NCI-H446 treated with DMSO at 0.1 percent for 48 hours (cell line): ENCODE data around the gene PCDHA10.
"Not testable (repeated sequence)": the region's sequence is repeated elsewhere in the genome, so short reads cannot be mapped to it uniquely, and the experiment has no call there.

Source experiments
- DNase-seq: peaks from one replicate; lab custom pipeline; 2025; lab: John Stamatoyannopoulos, UW

Gene PCDHA10

DNA sequence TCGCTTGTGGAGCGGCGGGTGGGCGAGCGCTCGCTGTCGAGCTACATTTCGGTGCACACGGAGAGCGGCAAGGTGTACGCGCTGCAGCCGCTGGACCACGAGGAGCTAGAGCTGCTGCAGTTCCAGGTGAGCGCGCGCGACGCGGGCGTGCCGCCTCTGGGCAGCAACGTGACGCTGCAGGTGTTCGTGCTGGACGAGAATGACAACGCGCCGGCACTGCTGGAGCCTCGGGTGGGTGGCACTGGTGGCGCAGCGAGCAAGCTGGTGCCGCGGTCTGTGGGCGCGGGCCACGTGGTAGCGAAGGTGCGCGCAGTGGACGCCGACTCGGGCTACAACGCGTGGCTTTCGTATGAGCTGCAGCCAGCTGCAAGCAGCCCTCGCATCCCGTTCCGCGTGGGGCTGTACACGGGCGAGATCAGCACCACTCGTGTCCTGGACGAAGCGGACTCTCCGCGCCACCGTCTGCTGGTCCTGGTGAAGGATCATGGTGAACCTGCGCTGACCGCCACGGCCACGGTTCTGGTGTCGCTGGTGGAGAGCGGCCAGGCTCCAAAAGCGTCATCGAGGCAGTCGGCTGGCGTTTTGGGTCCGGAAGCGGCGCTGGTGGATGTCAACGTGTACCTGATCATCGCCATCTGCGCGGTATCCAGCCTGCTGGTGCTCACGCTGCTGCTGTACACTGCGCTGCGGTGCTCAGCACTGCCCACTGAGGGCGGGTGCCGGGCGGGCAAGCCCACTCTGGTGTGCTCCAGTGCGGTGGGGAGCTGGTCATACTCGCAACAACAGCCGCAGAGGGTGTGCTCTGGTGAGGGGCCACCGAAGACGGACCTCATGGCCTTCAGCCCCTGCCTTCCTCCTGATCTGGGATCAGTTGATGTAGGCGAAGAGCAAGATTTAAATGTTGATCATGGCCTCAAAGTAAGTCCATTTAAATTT, 12.6 kb upstream of the PCDHA10 start:
- no peak for DNase-seq

DNA sequence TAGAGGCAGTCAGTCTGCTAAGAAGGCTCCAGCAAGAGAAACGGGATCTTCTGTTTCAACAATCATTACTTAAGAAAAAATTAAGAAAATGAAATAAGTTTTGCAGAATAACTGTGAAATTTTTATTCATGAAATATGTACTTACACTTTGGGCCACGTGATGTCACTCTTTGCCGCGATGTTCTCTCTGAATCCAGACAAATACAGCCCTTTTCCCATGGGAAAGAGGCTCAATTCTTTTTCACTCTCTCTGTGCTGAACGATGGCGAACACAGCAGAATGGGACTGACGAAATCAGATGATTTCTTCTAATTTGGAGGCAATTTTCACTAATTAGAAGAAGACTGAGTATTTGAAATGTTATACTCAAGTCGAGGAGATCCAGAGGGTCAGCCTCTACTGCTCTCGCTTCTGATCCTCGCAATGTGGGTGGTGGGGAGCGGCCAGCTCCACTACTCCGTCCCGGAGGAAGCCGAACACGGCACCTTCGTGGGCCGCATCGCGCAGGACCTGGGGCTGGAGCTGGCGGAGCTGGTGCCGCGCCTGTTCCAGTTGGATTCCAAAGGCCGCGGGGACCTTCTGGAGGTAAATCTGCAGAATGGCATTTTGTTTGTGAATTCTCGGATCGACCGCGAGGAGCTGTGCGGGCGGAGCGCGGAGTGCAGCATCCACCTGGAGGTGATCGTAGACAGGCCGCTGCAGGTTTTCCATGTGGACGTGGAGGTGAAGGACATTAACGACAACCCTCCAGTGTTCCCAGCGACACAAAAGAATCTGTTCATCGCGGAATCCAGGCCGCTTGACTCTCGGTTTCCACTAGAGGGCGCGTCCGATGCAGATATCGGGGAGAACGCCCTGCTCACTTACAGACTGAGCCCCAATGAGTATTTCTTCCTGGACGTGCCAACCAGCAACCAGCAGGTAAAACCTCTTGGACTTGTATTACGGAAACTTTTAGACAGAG, 7.3 kb upstream of the PCDHA10 start, which contains the start of gene PCDHA9:
Gene PCDHA9, plus strand, starts transcription at position 244 of the 964 bp plus-strand sequence. Its CDS starts 114 bp downstream, at position 358.
- not testable (repeated sequence) for DNase-seq

DNA sequence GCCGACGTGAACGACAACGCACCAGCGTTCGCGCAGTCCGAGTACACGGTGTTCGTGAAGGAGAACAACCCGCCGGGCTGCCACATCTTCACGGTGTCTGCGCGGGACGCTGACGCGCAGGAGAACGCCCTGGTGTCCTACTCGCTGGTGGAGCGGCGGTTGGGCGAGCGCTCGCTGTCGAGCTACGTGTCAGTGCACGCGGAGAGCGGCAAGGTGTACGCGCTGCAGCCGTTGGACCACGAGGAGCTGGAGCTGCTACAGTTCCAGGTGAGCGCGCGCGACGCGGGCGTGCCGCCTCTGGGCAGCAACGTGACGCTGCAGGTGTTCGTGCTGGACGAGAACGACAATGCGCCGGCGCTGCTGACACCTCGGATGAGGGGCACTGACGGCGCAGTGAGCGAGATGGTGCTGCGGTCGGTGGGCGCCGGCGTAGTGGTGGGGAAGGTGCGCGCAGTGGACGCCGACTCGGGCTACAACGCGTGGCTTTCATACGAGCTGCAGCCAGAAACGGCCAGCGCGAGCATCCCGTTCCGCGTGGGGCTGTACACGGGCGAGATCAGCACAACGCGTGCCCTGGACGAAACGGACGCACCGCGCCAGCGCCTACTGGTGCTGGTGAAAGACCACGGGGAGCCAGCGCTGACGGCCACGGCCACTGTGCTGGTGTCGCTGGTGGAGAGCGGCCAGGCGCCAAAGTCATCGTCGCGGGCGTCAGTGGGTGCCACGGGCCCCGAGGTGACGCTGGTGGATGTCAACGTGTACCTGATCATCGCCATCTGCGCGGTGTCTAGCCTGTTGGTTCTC, 5.7 kb upstream of the PCDHA10 start:
- not testable (repeated sequence) for DNase-seq

DNA sequence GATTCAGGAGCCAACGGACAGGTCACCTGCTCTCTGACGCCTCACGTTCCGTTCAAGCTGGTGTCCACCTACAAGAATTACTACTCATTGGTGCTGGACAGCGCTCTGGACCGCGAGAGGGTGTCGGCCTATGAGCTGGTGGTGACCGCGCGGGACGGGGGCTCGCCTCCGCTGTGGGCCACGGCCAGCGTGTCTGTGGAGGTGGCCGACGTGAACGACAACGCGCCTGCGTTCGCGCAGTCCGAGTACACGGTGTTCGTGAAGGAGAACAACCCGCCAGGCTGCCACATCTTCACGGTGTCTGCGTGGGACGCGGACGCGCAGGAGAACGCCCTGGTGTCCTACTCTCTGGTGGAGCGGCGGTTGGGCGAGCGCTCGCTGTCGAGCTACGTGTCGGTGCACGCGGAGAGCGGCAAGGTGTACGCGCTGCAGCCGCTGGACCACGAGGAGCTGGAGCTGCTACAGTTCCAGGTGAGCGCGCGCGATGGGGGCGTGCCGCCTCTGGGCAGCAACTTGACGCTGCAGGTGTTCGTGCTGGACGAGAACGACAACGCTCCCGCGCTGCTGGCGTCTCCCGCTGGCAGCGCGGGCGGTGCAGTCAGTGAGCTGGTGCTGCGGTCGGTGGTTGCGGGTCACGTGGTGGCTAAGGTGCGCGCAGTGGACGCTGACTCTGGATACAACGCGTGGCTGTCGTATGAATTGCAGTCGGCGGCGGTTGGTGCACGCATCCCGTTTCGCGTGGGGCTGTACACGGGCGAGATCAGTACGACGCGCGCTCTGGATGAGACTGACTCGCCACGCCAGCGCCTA, 1.7 kb downstream of the PCDHA10 start:
- DNase-seq = no peak

DNA sequence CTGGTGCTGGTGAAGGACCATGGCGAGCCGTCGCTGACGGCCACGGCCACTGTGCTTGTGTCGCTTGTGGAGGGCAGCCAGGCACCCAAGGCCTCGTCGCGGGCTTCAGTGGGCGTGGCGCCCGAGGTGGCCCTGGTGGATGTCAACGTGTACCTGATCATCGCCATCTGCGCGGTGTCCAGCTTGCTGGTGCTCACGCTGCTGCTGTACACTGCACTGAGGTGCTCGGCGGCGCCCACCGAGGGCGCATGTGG, 2.2 kb downstream of the PCDHA10 start:
- DNase-seq = no peak

DNA sequence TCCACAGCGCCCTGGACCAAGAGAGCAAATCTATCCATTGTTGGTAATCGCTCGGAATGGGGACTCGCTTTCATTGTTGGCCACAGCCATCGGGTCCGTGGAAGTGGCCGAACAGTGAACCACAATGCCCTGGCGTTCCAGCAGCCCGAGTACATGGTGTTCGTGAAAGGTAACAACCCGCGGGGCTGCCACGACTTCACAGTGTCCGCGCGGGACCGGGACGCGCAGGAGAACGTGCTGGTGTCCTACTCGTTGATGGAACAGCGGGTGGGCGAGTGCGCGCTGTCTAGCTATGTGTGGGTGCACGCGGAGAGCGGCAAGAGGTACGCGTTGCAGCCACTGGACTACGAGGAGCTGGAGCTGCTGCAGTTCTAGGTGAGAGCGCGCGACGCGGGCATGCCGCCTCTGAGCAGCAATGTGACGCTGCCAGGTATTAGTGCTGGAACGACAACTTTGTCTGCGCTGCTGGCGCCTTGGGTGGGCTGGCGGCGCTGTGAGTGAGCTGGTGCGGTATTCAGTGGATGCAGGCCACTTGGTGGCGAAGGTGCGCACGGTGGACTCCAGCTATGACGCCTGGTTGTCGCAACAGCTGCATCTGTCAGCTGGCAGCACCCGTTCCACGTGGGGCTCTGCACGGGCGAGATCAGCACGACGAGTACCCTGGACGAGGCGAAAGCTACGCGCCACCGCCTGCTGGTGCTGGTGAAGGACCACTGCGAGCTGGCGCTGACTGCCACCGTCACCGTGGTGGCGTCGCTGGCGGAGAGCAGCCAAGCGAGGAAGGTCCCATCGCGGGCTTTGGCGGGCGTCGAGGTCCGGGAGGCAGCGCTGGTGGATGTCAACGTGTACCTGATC, 7.0 kb downstream of the PCDHA10 start:
- no peak for DNase-seq

DNA sequence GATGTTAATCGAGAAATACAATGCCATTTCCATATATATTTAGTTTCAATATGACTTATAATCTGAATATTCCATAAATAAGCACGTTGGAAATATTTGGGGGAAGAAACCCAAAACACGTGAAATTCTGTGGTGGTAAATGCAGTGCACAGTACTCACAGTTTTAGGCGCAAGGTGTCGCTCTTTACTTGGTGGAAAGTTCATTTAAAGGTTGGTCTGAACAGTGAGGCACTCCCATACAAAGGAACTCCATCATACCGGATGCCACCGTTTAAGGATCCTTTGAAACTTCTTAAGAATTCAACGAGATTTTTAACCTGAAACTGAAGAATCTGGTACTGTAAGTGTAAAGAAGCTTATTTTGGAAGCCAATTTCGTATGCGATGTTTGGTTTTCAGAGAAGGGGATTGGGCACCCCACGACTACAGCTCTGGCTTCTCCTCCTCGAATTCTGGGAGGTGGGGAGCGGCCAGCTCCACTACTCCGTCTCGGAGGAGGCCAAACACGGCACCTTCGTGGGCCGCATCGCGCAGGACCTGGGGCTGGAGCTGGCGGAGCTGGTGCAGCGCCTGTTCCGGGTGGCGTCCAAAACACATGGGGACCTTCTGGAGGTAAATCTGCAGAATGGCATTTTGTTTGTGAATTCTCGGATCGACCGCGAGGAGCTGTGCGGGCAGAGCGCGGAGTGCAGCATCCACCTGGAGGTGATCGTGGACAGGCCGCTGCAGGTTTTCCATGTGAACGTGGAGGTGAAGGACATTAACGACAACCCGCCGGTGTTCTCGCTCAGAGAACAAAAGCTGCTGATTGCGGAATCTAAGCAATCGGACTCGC, 13.2 kb downstream of the PCDHA10 start, which contains the start of gene PCDHA11:
Gene PCDHA11, plus strand, starts transcription at position 237 of the 834 bp plus-strand sequence. Its CDS starts 147 bp downstream, at position 384.
- no peak for DNase-seq

DNA sequence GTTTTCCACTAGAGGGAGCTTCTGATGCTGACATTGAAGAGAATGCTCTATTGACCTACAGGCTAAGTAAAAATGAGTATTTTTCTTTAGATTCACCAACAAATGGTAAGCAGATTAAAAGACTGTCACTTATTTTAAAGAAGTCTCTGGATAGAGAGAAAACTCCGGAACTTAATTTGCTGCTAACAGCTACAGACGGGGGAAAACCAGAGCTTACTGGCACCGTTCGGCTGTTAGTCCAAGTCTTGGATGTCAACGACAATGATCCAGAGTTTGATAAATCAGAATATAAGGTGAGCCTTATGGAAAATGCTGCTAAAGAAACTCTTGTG, 13.8 kb downstream of the PCDHA10 start:
- no peak for DNase-seq

DNA sequence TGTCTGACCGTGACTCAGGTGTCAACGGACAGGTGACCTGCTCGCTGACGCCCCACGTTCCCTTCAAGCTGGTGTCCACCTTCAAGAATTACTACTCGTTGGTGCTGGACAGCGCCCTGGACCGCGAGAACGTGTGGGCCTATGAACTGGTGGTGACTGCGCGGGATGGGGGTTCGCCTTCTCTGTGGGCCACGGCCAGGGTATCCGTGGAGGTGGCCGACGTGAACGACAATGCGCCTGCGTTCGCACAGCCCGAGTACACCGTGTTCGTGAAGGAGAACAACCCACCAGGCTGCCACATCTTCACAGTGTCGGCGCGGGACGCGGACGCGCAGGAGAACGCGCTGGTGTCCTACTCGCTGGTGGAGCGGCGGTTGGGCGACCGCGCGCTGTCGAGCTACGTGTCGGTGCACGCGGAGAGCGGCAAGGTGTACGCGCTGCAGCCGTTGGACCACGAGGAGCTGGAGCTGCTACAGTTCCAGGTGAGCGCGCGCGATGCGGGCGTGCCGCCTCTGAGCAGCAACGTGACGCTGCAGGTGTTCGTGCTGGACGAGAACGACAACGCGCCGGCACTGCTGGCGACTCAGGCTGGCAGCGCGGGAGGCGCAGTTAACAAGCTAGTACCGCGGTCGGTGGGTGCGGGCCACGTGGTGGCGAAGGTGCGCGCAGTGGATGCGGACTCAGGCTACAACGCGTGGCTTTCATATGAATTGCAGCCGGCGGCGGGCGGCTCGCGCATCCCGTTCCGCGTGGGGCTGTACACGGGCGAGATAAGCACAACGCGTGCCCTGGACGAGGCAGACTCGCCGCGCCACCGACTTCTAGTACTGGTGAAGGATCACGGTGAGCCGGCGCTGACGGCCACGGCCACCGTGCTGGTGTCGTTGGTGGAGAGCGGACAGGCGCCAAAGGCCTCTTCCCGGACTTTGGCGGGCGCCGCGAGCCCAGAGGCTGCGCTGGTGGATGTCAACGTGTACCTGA, 14.8 kb downstream of the PCDHA10 start:
- DNase-seq = no peak

DNA sequence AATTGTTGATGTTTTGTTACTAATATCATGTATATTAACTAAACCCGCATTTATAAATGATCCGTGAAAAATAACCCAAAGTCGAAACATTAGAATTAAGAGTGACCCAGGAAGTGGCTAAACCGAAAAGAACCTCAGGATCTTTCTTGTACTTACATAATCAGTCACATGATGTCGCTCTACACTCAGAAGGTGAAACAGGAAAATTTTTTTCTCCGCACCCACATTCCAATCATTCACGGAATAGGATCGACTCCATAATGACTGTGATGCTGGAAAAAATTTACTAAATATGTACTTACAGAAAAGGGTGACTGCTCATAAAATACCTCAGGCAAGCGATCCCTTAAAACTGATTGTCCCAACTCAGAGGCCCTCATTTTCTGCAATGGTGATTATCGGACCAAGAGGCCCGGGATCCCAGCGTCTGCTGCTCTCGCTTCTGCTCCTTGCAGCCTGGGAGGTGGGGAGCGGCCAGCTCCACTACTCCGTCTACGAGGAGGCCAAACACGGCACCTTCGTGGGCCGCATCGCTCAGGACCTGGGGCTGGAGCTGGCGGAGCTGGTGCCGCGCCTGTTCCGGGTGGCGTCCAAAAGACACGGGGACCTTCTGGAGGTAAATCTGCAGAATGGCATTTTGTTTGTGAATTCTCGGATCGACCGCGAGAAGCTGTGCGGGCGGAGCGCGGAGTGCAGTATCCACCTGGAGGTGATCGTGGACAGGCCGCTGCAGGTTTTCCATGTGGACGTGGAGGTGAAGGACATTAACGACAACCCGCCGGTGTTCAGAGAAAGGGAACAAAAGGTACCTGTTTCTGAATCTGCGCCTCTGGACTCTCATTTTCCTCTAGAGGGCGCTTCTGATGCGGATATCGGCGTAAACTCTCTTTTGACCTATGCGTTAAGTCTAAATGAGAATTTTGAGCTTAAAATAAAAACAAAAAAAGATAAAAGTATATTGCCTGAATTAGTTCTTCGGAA, 19.7 kb downstream of the PCDHA10 start, which contains the start of gene PCDHA12:
Gene PCDHA12, plus strand, starts transcription at position 224 of the 981 bp plus-strand sequence. Its CDS starts 165 bp downstream, at position 389.
- no peak for DNase-seq

DNA sequence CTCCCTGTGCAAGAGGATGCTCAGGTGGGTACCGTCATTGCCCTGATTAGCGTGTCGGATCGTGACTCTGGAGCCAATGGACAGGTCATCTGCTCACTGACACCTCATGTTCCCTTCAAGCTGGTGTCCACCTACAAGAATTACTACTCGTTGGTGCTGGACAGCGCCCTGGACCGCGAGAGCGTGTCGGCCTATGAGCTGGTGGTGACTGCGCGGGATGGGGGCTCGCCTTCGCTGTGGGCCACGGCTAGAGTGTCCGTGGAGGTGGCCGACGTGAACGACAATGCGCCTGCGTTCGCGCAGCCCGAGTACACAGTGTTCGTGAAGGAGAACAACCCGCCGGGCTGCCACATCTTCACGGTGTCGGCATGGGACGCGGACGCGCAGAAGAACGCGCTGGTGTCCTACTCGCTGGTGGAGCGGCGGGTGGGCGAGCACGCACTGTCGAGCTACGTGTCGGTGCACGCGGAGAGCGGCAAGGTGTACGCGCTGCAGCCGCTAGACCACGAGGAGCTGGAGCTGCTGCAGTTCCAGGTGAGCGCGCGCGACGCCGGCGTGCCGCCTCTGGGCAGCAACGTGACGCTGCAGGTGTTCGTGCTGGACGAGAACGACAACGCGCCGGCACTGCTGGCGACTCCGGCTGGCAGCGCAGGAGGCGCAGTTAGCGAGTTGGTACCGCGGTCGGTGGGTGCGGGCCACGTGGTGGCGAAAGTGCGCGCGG, 21.0 kb downstream of the PCDHA10 start:
- DNase-seq = not testable (repeated sequence)

DNA sequence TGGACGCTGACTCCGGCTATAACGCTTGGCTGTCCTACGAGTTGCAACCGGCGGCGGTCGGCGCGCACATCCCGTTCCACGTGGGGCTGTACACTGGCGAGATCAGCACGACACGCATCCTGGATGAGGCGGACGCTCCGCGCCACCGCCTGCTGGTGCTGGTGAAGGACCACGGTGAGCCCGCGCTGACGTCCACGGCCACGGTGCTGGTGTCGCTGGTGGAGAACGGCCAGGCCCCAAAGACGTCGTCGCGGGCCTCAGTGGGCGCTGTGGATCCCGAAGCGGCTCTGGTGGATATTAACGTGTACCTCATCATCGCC, 21.5 kb downstream of the PCDHA10 start:
- no peak for DNase-seq

DNA sequence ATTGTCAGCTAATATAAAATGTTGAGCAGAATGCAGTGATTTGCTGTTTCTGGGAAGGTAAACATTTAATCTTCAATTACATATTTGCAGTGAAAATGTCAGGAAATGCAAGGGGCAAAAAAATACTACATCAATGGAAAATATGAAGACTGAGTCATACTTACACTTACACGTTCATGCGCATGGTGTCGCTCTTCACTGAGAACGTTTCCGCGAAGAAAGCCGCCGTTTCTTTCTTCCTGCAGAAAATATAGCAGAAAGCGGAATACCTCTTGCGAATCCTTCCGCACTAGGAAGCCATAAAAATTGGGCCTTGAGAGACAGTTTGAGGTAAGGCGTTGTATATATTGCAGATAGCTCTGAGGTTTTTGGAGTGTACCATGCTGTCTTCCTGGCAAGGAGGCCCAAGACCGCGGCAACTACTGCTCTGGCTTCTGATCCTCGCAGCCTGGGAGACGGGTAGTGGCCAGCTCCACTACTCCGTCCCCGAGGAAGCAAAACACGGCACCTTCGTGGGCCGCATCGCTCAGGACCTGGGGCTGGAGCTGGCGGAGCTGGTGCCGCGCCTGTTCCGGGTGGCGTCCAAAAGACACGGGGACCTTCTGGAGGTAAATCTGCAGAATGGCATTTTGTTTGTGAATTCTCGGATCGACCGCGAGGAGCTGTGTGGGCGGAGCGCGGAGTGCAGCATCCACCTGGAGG, 26.3 kb downstream of the PCDHA10 start, which contains the start of gene PCDHA13:
Gene PCDHA13, plus strand, starts transcription at position 236 of the 702 bp plus-strand sequence. Its CDS starts 145 bp downstream, at position 381.
- no peak for DNase-seq

DNA sequence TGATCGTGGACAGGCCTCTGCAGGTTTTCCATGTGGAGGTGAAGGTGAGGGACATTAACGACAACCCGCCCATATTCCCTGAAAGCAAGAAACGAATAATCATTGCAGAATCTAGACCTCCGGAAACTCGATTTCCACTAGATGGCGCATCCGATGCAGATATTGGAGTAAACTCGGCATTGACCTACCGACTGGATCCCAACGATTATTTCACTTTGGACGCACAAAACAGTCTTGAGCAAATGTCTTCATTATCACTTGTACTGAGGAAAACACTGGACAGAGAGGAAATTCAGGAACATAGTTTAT, 26.8 kb downstream of the PCDHA10 start:
- DNase-seq = no peak

DNA sequence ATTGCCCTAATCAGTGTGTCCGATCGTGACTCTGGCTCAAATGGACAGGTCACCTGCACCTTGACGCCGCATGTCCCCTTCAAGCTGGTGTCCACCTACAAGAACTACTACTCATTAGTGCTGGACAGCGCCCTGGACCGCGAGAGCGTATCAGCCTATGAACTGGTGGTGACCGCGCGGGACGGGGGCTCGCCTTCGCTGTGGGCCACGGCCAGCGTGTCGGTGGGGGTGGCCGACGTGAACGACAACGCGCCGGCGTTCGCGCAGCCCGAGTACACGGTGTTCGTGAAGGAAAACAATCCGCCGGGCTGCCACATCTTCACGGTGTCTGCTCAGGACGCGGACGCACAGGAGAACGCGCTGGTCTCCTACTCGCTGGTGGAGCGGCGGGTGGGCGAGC, 27.7 kb downstream of the PCDHA10 start:
- DNase-seq = no peak
